Measurements from ENCODE around the gene SYNDIG1L. TPM values are rescaled to one million over a fixed set of nuclear protein-coding genes. Genes with fewer than 3 reads are reported as not detected.
A peak's percentile ranks its signal among the peaks of the same experiment; 100 is the strongest.

SYNDIG1L gene
- total RNA-seq, 1 experiment from 2014 or later, result 1.4 TPM

GRCh38 chr14:74404435-74404834 is 21.6 kb downstream of the SYNDIG1L start (continued):
- TF ChIP-seq PREB (CRISPR knock-in tag; IDR thresholded peaks at IDR 0.05; ENCODE audit: borderline replicate concordance), result no peak

- CTCF ChIA-PET, result no interaction called here
- DNase-seq (ENCODE audit: low spot score), result no peak
- peaks cover 42% of the 10 kb centered on the region for H3K4me1 Mint-ChIP-seq
- no peaks in the 10 kb centered on the region for H3K9me3 Mint-ChIP-seq
- no peaks in the 10 kb centered on the region for H3K27me3 Mint-ChIP-seq (ENCODE audit: low read depth)
- H3K27ac Mint-ChIP-seq, result 0 out of 2 replicates have a peak overlapping the region, but pooled peaks have one; percentile 37
- no peak overlapping the region for H3K4me3 Mint-ChIP-seq
- no peak for TF ChIP-seq KAT7 (CRISPR knock-in tag; IDR thresholded peaks at IDR 0.05; ENCODE audit: borderline replicate concordance)
- peak; percentile 52; the same call in 1 of the 2 replicates for TF ChIP-seq ZNF121 (CRISPR knock-in tag; IDR thresholded peaks at IDR 0.05)
- POLR2A ChIA-PET, result no interaction called here
- no peaks in the 10 kb centered on the region for H3K36me3 Mint-ChIP-seq
- ATAC-seq, result no peak
Observed at GRCh38 chr14:74403619-74404417, 22.2 kb downstream of the SYNDIG1L start.

GRCh38 chr14:74402401-74403251 is 23.4 kb downstream of the SYNDIG1L start:
- no peak for TF ChIP-seq PREB (CRISPR knock-in tag; IDR thresholded peaks at IDR 0.05; ENCODE audit: borderline replicate concordance)
- no peak for TF ChIP-seq ATF3 (CRISPR knock-in tag; conservative IDR thresholded peaks at IDR 0.05)
- TF ChIP-seq E2F5 (CRISPR knock-in tag; IDR thresholded peaks at IDR 0.05), result no peak
- TF ChIP-seq TEAD4 (CRISPR knock-in tag; IDR thresholded peaks at IDR 0.05), result no peak
- no peak for TF ChIP-seq ZNF219 (CRISPR knock-in tag; IDR thresholded peaks at IDR 0.05; ENCODE audit: borderline replicate concordance)
- no peak for TF ChIP-seq ZNF416 (CRISPR knock-in tag; IDR thresholded peaks at IDR 0.05)
- TF ChIP-seq MYBL2 (CRISPR knock-in tag; IDR thresholded peaks at IDR 0.05), result no peak
- TF ChIP-seq FOXK1 (CRISPR knock-in tag; IDR thresholded peaks at IDR 0.05), result no peak
- TF ChIP-seq FOXJ3 (CRISPR knock-in tag; IDR thresholded peaks at IDR 0.05; ENCODE audit: borderline replicate concordance), result no peak
- no peak for TF ChIP-seq NR3C1 (CRISPR knock-in tag; conservative IDR thresholded peaks at IDR 0.05; ENCODE audit: low read depth)
- no peak for TF ChIP-seq ZNF512 (CRISPR knock-in tag; IDR thresholded peaks at IDR 0.05; ENCODE audit: borderline replicate concordance)
- no peak for TF ChIP-seq JUN (CRISPR knock-in tag; IDR thresholded peaks at IDR 0.05)
- Mint-ChIP-seq H3K36me3 (no peaks in the 10 kb centered on the region), H3K27ac (0 out of 2 replicates have a peak overlapping the region, but pooled peaks have one; percentile 58), H3K4me3 (no peak overlapping the region), H3K27me3 (ENCODE audit: low read depth) (no peaks in the 10 kb centered on the region), H3K9me3 (no peaks in the 10 kb centered on the region), H3K4me1 (peaks cover 45% of the 10 kb centered on the region)
- CTCF ChIA-PET, result interaction anchor here (0.8 to 2.0 kb wide), 2 partner anchors 27 to 91 kb away, joined by 3 to 8 read pairs; partner anchors contain the start of genes ISCA2 and NPC2
- ATAC-seq, result no peak
- DNase-seq (ENCODE audit: low spot score), result no peak
- POLR2A ChIA-PET, result no interaction called here
